ENCODE data around the gene WDR17.

DNA sequence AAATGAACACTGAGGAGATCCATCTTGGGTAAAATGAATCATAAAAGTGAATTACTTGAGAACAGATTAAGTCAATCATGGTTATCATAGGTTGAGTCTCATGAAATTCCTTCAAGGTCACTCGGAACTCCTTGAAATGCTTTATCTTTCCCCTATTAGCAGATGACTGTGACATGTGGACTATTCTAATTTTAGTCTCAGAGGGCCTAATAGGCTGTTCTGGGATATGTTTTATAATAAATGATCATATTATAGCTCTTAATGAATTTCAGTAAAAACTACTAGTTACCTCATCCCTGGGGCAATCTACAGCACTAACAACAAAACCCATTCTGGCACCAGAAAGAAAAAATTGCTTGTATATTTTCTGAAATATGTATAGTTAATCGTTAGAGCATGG is 85.1 kb downstream of the WDR17 start:
- no peak for TF ChIP-seq CTCF (IDR thresholded peaks at IDR 0.05)
- TF ChIP-seq POLR2AphosphoS5 (IDR thresholded peaks at IDR 0.05), result no peak
- TF ChIP-seq POLR2A (IDR thresholded peaks at IDR 0.05), result no peak
